H9 (cell line): ENCODE results near the gene DNAJC1. TPM values are rescaled to one million over a fixed set of nuclear protein-coding genes. Genes with fewer than 3 reads are reported as not detected.

ENCODE experiments used
- DNase-seq: peaks from one replicate; pipeline ENCODE4 v3.0.0-alpha.2; 2017
- H2AFZ ChIP-seq: one replicate; pipeline ENCODE4 v1.6.1; 2013; ENCODE audit warnings: mild to moderate bottlenecking, low read length, control low read depth, moderate library complexity
- H2AK5ac ChIP-seq: 2 replicates; pipeline ENCODE4 v1.6.1; 2013; ENCODE audit warnings: low read length, control low read depth, mixed read lengths; ENCODE audit not compliant: insufficient read length
- H2BK120ac ChIP-seq: one replicate; pipeline ENCODE4 v1.6.1; 2013; ENCODE audit warnings: low read depth, mild to moderate bottlenecking, low read length, control low read depth, inconsistent platforms; ENCODE audit not compliant: poor library complexity, severe bottlenecking
- H2BK12ac ChIP-seq: 2 replicates; pipeline ENCODE4 v1.6.1; 2013; ENCODE audit warnings: low read length, control low read depth, mixed read lengths, low read depth; ENCODE audit not compliant: insufficient read length
- H2BK15ac ChIP-seq: 2 replicates; pipeline ENCODE4 v1.6.1; 2013; ENCODE audit warnings: low read depth, low read length, control low read depth
- H2BK20ac ChIP-seq: one replicate; pipeline ENCODE4 v1.6.1; 2013; ENCODE audit warnings: low read depth, mild to moderate bottlenecking, low read length, control low read depth, inconsistent platforms; ENCODE audit not compliant: poor library complexity, severe bottlenecking
- H2BK5ac ChIP-seq: 2 replicates; pipeline ENCODE4 v1.6.1; 2013; ENCODE audit warnings: low read length, control low read depth, mixed read lengths; ENCODE audit not compliant: insufficient read length
- H3K14ac ChIP-seq: 2 replicates; pipeline ENCODE4 v1.6.1; 2013; ENCODE audit warnings: low read length, control low read depth; ENCODE audit not compliant: insufficient read depth
- H3K18ac ChIP-seq: 2 replicates; pipeline ENCODE4 v1.6.1; 2013; ENCODE audit warnings: low read depth, mild to moderate bottlenecking, mixed read lengths, low read length, control low read depth; ENCODE audit not compliant: insufficient read length
- H3K23ac ChIP-seq: 2 replicates; pipeline ENCODE4 v1.6.1; 2013; ENCODE audit warnings: low read length, control low read depth, mixed read lengths, low read depth; ENCODE audit not compliant: insufficient read length
- H3K23me2 ChIP-seq: 2 replicates; pipeline ENCODE4 v1.6.1; 2013; ENCODE audit warnings: low read depth, mild to moderate bottlenecking, mixed read lengths, low read length, control low read depth; ENCODE audit not compliant: insufficient read length, poor library complexity, severe bottlenecking
- H3K27ac ChIP-seq: 2 replicates; pipeline ENCODE4 v1.5.1; 2013; ENCODE audit warnings: low read length, control low read depth, mixed read lengths, low read depth; ENCODE audit not compliant: insufficient read length
- H3K27me3 ChIP-seq: 2 replicates; pipeline ENCODE4 v1.6.1; 2013; ENCODE audit warnings: low read length, control low read depth, inconsistent platforms; ENCODE audit not compliant: insufficient read depth
- H3K4ac ChIP-seq: 2 replicates; pipeline ENCODE4 v1.6.1; 2013; ENCODE audit warnings: low read depth, mild to moderate bottlenecking, control low read depth, inconsistent platforms, low read length, moderate library complexity
- H3K4me1 ChIP-seq: 2 replicates; pipeline ENCODE4 v1.6.1; 2013; ENCODE audit warnings: low read length, control low read depth, inconsistent platforms; ENCODE audit not compliant: insufficient read depth
- H3K4me2 ChIP-seq: 2 replicates; pipeline ENCODE4 v1.6.1; 2013; ENCODE audit warnings: low read length, control low read depth, mixed read lengths; ENCODE audit not compliant: insufficient read length, insufficient read depth
- H3K56ac ChIP-seq: 2 replicates; pipeline ENCODE4 v1.6.1; 2013; ENCODE audit warnings: low read depth, mild to moderate bottlenecking, mixed read lengths, low read length, control low read depth; ENCODE audit not compliant: insufficient read length
- H3K79me1 ChIP-seq: 2 replicates; pipeline ENCODE4 v1.6.1; 2013; ENCODE audit warnings: low read depth, mild to moderate bottlenecking, moderate library complexity, low read length, control low read depth, inconsistent platforms; ENCODE audit not compliant: insufficient read depth, poor library complexity, severe bottlenecking
- H3K79me2 ChIP-seq: 2 replicates; pipeline ENCODE4 v1.6.1; 2013; ENCODE audit warnings: low read length, control low read depth, inconsistent platforms; ENCODE audit not compliant: insufficient read depth
- H3K9ac ChIP-seq: 2 replicates; pipeline ENCODE4 v1.6.1; 2013; ENCODE audit warnings: low read length, control low read depth, mixed read lengths; ENCODE audit not compliant: insufficient read length; ENCODE audit errors: extremely low read depth
- H3K9me3 ChIP-seq: one replicate; pipeline ENCODE4 v1.6.1; 2013; ENCODE audit warnings: low read depth, low read length, inconsistent platforms; ENCODE audit not compliant: control insufficient read depth
- H3T11ph ChIP-seq: one replicate; pipeline ENCODE4 v1.6.1; 2013; ENCODE audit warnings: mild to moderate bottlenecking, low read length, control low read depth, inconsistent platforms
- H4K20me1 ChIP-seq: one replicate; pipeline ENCODE4 v1.6.1; 2013; ENCODE audit not compliant: control insufficient read depth, insufficient read length, insufficient read depth
- H4K5ac ChIP-seq: 2 replicates; pipeline ENCODE4 v1.6.1; 2013; ENCODE audit warnings: low read depth, mild to moderate bottlenecking, mixed read lengths, low read length, control low read depth; ENCODE audit not compliant: insufficient read length
- H4K8ac ChIP-seq: replicated peaks from 2 replicates; pipeline ENCODE4 v1.6.1; 2013; ENCODE audit warnings: low read length, control low read depth, mixed read lengths, low read depth; ENCODE audit not compliant: insufficient read length
- H4K91ac ChIP-seq: 2 replicates; pipeline ENCODE4 v1.6.1; 2013; ENCODE audit warnings: low read depth, mild to moderate bottlenecking, moderate library complexity, mixed read lengths, low read length, control low read depth; ENCODE audit not compliant: insufficient read length
- H3K27ac Mint-ChIP-seq, 3 experiments: 2 replicates in 2 of 3; 3 replicates in 1 of 3; pipeline ENCODE4 v1.8.0; 2020 to 2021; ENCODE audit warnings: mixed read lengths in 3 of 3, mild to moderate bottlenecking in 1 of 3, moderate library complexity in 1 of 3
- H3K27me3 Mint-ChIP-seq: 2 replicates; pipeline ENCODE4 v1.8.0; 2021; ENCODE audit warnings: low read depth, mild to moderate bottlenecking, moderate library complexity, mixed read lengths
- H3K36me3 Mint-ChIP-seq, 3 experiments: 2 replicates in 2 of 3; 3 replicates in 1 of 3; pipeline ENCODE4 v1.8.0; 2020 to 2021; ENCODE audit warnings: low read depth in 3 of 3, mixed read lengths in 3 of 3; ENCODE audit not compliant: insufficient read depth in 1 of 3
- H3K4me1 Mint-ChIP-seq, 2 experiments: 2 replicates each; pipeline ENCODE4 v1.8.0; 2020; ENCODE audit warnings: mixed read lengths in 2 of 2
- H3K4me3 Mint-ChIP-seq, 2 experiments: 2 replicates in 1 of 2; 3 replicates in 1 of 2; pipeline ENCODE4 v1.8.0; 2020 to 2021; ENCODE audit warnings: mild to moderate bottlenecking in 2 of 2, mixed read lengths in 2 of 2, moderate library complexity in 1 of 2
- H3K9me3 Mint-ChIP-seq, 2 experiments: 2 replicates in 1 of 2; 3 replicates in 1 of 2; pipeline ENCODE4 v1.8.0; 2020; ENCODE audit warnings: mild to moderate bottlenecking in 2 of 2, mixed read lengths in 2 of 2, moderate library complexity in 1 of 2
- WGBS: extraction: QIAGEN DNeasy Blood & Tissue Kit; methylation state at CpG from one replicate; pipeline ENCODE4 v1.1.7; 2013; ENCODE audit warnings: missing lambda C conversion rate, low lambda C conversion rate, mixed read lengths; ENCODE audit not compliant: insufficient read length; ENCODE audit errors: extremely low coverage; 5-methylcytosine and 5-hydroxymethylcytosine counted together
- total RNA-seq: library from RNA; stranded (reverse); gene quantifications from 2 replicates; pipeline ENCODE4 v1.2.1, GENCODE V29; 2021
- TF ChIP-seq, protein P1 (sequence below): fragments of 200-600 bp; sonication (generic); conservative IDR thresholded peaks from 3 replicates; pipeline ENCODE4 v1.8.0; 2021; ENCODE audit warnings: antibody characterized with exemption, mild to moderate bottlenecking

The DNAJC1 gene
- total RNA-seq, 1 experiment from 2014 or later: 11.2 TPM

DNA sequence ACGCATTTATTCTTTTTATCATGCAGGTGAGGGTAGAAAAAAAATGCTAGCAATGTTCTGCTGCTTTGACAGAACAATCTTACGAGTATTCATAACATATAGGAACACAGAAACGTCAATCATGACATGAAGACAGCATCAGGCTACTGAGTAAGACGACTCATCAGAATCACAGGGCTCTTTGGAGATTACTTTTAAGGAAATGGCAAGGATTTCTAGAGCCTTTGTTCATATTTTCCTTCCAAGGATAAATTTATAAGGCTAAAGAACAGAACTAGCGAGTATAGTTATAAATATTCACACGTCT lies 39.8 kb upstream of the DNAJC1 start:
- Histone ChIP-seq H3K79me1 (no peaks in the 10 kb centered on the region), H3T11ph (no peak overlapping the region), H3K9ac (no peak overlapping the region), H2BK120ac (peak overlapping the region; percentile 77), H3K79me2 (no peaks in the 10 kb centered on the region), H4K5ac (no peak overlapping the region), H4K8ac (no peak overlapping the region), H2BK5ac (no peak overlapping the region), H2BK20ac (no peak overlapping the region), H4K91ac (no peak overlapping the region), H3K27ac (no peak overlapping the region), H3K23ac (no peak overlapping the region), H3K23me2 (no peaks in the 10 kb centered on the region), H3K27me3 (no peaks in the 10 kb centered on the region), H2BK15ac (no peak overlapping the region), H3K14ac (no peak overlapping the region), H2AFZ (peak overlapping the region; percentile 69), H3K9me3 (no peaks in the 10 kb centered on the region), H3K4me2 (no peak overlapping the region), H2BK12ac (no peak overlapping the region), H3K4ac (no peak overlapping the region), H3K56ac (no peak overlapping the region), H3K18ac (no peak overlapping the region), H4K20me1 (no peaks in the 10 kb centered on the region), H3K4me1 (no peaks in the 10 kb centered on the region), H2AK5ac (no peak overlapping the region)
- WGBS: no CpG with 5 or more reads among the region's 6 CpGs
- Mint-ChIP-seq H3K4me3 (no peak overlapping the region), H3K27me3 (no peaks in the 10 kb centered on the region), H3K36me3 (peaks cover 0 to 9% (median 0%) of the 10 kb centered on the region in 3 experiments; a peak in 2 of 7 replicates), H3K27ac (peak overlapping the region in 2 of 3 experiments; percentile 19 to 31; a peak in 2 of 7 replicates), H3K9me3 (peaks cover 7% of the 10 kb centered on the region in 2 experiments), H3K4me1 (peaks cover 11 to 12% of the 10 kb centered on the region in 2 experiments)
- TF ChIP-seq, protein P1, sequence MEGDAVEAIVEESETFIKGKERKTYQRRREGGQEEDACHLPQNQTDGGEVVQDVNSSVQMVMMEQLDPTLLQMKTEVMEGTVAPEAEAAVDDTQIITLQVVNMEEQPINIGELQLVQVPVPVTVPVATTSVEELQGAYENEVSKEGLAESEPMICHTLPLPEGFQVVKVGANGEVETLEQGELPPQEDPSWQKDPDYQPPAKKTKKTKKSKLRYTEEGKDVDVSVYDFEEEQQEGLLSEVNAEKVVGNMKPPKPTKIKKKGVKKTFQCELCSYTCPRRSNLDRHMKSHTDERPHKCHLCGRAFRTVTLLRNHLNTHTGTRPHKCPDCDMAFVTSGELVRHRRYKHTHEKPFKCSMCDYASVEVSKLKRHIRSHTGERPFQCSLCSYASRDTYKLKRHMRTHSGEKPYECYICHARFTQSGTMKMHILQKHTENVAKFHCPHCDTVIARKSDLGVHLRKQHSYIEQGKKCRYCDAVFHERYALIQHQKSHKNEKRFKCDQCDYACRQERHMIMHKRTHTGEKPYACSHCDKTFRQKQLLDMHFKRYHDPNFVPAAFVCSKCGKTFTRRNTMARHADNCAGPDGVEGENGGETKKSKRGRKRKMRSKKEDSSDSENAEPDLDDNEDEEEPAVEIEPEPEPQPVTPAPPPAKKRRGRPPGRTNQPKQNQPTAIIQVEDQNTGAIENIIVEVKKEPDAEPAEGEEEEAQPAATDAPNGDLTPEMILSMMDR: no peak
- no peak for DNase-seq
